Vagina (tissue), 2 donors: ENCODE data around the gene PBX1.

Source experiments
- POLR2AphosphoS5 ChIP-seq, 2 donors: sonication (generic); formaldehyde crosslinking; IDR thresholded peaks; one replicate each; pipeline ENCODE4 v1.9.0; 2017; ENCODE audit warnings: antibody characterized with exemption in 2 of 2, mild to moderate bottlenecking in 2 of 2, low read depth in 1 of 2; ENCODE audit not compliant: insufficient read depth in 1 of 2
- TF ChIP-seq, protein P1 (sequence below), 3 experiments: fragments of 450-650 bp in 2 of 3; fragments of 200-600 bp in 1 of 3; sonication (generic) in 1 of 3; IDR thresholded peaks; one replicate each; pipeline ENCODE4 v1.5.1; 2017 to 2019; ENCODE audit warnings: antibody characterized with exemption in 3 of 3, mild to moderate bottlenecking in 2 of 3, moderate library complexity in 2 of 3

DNA sequence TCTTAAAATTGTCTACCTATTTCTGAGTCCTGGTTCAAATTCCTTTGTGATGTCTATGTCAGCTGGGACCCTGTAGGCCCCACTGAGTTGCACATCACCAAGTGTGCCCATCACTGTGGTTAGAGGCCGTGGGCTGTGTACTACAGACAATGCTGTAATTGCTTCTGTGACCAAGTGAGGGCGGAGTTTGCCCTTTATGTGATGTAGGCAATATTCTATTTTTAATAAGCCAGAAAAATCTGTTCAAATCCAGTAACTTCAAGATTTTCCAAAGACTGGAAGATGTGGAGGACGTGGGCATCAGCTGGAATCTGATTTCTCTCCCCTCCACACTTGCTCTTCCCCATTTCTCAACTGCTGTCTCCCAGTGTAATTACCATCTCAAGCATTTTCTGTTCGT is 215.4 kb downstream of the PBX1 start:
- TF ChIP-seq, protein P1, sequence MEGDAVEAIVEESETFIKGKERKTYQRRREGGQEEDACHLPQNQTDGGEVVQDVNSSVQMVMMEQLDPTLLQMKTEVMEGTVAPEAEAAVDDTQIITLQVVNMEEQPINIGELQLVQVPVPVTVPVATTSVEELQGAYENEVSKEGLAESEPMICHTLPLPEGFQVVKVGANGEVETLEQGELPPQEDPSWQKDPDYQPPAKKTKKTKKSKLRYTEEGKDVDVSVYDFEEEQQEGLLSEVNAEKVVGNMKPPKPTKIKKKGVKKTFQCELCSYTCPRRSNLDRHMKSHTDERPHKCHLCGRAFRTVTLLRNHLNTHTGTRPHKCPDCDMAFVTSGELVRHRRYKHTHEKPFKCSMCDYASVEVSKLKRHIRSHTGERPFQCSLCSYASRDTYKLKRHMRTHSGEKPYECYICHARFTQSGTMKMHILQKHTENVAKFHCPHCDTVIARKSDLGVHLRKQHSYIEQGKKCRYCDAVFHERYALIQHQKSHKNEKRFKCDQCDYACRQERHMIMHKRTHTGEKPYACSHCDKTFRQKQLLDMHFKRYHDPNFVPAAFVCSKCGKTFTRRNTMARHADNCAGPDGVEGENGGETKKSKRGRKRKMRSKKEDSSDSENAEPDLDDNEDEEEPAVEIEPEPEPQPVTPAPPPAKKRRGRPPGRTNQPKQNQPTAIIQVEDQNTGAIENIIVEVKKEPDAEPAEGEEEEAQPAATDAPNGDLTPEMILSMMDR (IDR thresholded peaks at IDR 0.05) = no peak
- TF ChIP-seq POLR2AphosphoS5 (IDR thresholded peaks at IDR 0.05; ENCODE audit: insufficient read depth in 1 of 2, low read depth in 1 of 2) = no peak
